ENCODE data around the gene IMP3.
A peak's percentile ranks its signal among the peaks of the same experiment; 100 is the strongest.

The IMP3 gene

DNA sequence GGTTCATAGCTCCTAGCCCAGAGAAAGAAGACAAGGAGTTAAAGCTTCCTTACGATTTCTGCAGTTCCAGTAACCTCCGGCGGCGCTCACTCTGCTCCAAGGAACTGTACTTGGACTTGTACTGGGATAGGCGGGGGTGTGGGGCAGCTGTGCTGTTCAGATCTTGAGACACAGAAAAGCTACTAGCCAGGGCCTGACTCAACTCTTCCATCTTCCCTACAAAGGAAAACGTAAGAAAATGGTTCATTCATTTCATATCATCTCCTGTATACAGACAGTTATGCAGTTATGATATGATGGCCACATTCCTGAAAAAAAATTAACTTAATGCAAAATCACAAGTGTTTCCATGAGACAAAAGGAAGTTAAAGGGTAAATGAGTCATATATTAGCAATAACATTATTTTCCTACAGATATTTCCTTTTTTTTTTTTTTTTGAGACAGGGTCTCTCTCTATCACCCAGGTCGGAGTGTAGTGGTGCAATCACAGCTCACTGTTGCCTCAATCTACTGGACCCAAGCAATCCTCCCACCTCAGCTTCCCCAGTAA lies 19.1 kb downstream of the IMP3 start:
- DNase-seq (ENCODE audit: low read depth), result peak; percentile 77

DNA sequence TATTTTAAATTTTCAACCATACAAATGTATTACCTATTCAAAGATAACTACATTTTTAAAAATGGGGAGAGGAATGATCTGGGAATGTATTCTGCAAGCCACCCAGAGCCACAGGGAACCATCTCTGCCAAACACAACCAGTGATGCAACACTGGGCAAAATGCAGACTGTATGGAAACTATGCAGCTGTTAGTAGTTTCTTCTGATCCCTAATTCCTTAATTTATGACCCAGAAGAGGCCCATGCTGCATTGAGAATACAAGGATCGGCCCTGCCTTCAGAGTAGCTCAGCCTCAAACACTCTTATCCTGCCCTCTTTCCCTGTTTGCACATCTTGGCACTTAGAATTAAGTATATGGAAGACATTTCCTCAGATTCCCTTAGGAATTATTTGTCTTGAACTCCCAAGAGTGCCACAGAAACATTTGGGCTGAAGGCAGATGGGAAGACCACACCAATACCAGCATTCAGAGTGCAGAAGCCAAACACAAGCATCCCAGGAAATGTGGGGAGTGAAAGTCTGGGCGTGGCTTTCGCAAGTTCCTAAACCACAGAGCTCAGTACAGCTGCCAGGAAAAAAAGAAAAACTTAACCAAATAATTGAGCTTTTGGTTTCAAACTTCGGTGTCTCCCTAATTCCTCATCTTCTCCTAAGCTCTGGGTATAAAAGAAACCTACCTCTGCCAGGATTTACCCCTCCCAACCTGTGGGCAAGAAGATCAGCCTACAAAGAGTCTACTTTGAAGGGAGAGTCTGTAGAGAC lies 19.8 kb downstream of the IMP3 start:
- DNase-seq (ENCODE audit: low read depth), result peak; percentile 68

DNA sequence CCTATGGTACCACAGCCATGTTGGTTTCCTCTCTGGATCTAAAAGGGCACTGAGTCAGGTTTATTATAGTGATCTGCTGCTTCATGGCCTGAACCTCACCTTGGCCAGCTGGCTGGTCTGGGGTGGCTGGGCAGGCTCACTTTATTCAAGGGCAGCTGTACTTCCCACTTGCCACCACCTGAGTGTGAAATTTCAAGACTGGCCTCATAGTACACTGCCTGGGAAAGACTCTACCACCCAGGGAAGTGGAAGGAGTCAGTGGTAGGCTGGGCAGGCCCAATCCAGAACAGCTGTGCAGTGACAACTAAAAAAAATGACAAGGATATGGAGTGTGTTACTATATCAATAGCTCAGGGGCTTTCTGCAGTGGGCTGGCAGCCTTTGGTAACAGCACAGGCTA lies 23.3 kb downstream of the IMP3 start:
- DNase-seq (ENCODE audit: low read depth), result no peak

DNA sequence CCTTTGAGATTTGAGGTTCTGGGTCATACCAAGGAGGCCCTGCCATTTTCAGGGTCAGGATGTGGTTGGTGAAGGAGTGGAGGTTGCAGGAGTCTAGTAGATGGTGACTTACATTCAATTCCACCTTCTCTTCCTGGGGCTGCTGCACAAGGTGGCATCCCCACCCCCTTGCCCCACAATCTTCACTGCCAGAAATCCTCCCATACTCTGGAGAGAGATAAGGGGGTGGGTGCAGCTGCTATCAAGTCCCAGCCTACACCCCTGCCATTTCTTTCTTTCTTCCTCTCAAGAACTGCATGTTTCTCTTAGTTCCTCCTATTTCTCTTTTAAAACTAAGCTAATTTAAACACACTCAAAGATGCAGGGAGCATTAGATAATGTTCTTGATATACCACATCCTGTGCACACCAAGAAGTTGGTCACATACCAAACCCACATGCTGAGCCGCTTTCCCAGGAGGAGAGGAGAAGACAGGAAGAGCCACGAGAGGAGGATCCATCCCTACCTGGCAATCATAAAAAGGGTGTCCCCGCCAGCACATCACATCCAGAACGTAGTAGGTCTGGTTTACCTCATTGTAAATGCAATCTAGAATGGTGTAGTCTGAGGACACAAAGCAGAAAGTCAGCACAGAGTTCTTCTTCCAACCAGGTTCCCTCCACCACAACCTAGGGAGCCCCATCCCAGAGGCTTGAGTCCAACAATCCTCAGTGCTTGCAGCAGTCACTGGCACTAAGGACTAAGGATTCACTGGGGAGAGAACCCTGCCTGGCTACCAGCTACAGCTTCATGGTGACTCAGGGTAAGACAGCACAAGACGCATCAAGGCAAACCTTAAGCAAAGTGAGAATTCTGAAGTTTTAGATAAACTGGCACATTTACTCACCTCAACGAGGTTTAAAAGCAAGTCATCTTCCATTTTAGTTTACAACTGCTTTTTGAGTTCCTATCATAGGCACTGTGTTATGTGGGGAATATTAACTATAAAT lies 33.0 kb downstream of the IMP3 start:
- no peak for DNase-seq (ENCODE audit: low read depth)

DNA sequence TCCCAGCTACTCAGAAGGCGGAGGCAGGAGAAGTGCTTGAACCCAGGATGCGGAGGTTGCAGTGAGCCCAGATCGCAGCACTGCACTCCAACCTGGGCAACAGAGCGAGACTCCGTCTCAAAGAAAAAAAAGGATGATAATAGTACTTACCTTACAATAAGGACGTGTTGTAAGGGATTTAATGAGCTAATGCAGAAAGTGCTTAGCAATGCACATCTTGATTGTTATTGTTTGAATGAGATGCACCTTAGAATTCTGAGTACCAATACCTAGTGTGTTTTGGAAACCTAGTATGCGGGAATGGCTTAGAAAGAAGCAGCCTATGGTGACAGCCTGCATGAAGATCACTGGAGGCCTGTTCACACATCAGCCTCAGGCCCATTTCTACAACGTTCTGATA lies 34.0 kb downstream of the IMP3 start:
- no peak for DNase-seq (ENCODE audit: low read depth)

DNA sequence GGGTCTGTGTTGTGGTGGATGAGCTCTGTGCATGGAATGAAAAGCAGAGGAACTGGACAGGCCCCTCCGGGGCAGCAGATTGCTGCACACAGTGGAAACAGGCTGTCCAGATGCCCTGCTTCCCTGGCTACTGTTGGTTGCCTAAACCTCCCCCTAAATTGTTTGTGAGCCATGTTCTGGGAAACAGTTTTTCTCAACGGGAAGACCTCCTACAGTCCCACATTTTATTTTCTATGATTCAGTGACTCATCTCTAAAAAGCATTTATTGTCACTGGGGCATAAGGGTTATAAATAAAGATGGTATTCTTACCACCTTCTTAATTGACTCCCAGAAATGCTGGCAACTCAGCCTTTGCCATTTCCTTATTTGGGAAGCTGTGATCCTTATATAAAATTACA lies 40.6 kb downstream of the IMP3 start:
- no peak for DNase-seq (ENCODE audit: low read depth)

DNA sequence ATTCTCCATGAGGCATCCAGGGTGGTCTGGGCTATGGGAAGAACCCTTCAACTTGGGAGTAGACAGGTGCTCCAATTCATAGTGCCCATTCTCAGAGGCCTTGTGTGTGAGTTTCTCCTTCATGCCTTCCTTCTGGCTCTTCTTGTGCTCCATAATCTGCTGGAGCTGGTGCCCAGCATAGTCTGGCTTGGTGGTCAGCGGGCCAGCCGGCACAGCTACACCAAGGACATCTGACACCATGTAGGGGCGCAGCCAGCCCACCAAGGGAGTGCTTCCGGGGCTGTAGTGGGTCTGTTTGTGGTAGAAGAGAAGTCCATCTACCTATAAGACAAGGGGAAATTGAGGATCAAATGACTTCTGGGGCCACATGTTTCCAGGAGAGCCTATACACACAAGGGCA lies 41.7 kb downstream of the IMP3 start:
- no peak for DNase-seq (ENCODE audit: low read depth)

DNA sequence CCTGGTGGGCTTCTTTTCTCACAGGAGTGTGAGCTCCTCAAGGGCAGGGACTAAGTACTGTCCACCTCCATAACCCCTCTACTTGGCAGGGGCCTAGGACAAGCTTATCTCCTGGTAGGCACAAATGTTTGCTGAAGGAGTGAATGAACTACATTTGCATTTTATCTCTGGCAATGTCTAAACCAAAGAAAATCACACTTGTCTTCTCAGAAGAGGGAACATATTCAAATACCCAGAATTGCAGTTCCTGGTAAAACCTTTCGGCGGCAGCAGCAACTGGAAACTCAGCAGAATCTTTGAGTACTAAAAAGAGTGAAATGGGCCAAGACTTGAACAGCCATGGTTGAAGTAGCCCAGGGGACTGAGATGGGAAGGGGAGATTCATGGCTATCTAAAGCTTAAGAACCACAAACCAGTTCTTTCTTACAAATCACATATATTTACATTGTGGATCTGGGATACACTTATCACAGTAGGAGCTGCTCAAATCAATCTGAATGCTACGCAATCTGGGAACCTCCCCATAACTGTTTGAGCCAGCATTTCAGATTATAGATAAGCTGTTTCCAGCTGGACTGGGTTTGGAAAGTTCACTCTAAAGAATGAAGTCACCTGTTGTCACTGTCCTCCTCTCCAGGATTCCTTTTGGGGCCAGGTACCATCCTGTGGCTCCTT lies 42.2 kb downstream of the IMP3 start:
- no peak for DNase-seq (ENCODE audit: low read depth)

DNA sequence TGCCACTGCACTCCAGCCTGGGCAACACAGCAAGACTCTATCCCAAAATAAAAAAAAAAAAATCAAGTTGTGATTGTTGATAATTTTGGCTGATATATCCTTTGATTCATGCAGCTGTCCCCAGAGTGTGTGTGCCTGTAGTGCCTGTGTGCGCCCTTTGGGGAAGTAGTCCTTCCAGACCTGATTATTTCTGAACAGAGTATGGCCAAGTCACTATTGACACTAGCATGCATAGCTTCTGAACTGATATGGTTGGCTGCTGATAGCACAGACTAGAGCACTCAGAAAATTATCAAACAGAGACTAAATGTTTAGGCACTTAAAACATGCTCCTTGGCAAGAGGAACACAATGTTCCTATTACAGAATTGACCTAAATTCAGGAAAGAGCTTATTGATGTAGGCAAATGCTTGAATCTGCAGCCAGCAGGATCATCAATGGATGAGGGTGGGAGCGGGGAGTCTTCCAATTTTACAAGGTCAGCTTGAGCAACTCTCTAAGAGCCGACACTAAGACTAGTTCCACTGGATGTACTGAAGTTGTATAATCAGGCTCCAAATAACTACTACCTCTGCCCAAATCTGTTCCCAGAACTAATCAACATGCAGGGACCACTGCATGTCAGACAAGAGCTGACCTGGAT lies 43.2 kb downstream of the IMP3 start:
- no peak for DNase-seq (ENCODE audit: low read depth)

DNA sequence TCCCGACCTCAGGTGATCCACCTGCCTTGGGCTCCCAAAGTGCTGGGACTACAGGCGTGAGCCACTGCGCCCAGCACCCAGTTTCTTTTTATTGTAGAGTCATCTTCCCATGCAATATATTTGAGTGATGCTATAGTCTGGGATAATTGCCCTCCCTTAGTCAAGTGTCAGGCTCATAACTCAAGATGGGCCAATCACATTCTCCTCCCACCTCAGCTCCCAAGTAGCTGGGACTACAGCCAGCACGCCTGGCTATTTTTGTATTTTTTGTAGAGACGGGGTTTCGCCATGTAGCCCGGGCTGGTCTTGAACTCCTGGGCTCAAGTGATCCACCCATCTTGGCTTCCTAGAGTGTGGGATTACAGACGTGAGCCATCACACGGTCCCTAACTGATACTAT lies 45.7 kb downstream of the IMP3 start:
- DNase-seq (ENCODE audit: low read depth), result no peak

DNA sequence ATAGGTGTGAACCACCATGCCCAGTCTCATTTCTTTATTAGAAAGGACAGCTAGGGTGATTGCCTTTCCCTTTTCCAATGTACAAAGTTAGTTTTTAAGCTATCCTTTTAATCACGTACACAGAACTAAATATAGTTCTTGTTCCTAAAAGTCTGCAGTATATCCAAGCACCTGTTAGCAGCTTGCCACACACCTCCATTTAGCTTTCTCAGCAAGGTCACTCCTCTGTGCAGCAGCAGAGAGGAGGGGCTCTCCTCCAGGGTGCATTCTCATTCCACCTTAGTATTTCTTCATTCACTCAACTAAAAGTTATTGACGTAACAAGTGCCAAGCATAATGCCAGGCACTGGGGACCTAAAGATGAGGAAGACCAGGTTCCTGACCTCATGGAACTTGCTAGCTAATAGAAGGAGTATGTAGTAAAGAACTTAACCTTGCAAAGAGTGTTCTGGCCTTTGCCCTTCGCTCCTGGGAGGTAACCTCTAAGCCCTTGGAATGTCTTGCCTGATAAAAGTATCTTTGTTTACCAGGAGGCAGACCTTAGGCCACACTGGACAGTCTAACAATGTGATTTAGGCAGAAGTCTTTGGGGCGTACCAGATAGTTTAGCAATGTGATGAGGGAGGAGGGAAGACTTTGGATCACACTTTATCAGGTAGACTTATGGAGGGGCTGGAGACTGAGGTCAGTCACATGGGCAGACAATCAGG lies 48.2 kb downstream of the IMP3 start:
- DNase-seq (ENCODE audit: low read depth), result no peak

DNA sequence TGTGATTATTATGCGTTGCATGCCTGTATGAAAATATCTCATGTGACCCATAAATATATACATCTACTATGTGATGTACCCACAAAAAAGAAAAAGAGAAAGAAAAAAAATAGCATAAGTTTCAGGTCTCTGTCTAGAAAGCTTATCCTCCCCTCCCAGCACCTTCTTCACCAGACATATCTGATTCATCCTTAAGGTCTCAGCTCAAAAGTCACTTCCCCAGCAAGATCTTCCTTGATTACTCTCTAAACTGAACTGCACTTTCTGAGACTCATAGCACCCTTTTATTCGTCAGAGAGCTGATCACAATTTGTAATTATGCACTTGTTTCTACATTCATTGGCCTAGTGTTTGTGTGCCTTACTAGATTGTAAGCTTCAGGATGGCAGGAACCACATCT lies 49.8 kb downstream of the IMP3 start:
- no peak for DNase-seq (ENCODE audit: low read depth)
